GM20000 (cell line): ENCODE data around the gene MTF1.

Experiments
- DNase-seq: peaks from one replicate; pipeline ENCODE4 v3.0.0; 2012; ENCODE audit warnings: low spot score
- TF ChIP-seq, protein P1 (sequence below): IDR thresholded peaks from 2 replicates; pipeline ENCODE4 v1.5.1; 2012; ENCODE audit warnings: mild to moderate bottlenecking, control low read depth; ENCODE audit errors: extremely low read depth, missing control alignments

MTF1 gene

DNA sequence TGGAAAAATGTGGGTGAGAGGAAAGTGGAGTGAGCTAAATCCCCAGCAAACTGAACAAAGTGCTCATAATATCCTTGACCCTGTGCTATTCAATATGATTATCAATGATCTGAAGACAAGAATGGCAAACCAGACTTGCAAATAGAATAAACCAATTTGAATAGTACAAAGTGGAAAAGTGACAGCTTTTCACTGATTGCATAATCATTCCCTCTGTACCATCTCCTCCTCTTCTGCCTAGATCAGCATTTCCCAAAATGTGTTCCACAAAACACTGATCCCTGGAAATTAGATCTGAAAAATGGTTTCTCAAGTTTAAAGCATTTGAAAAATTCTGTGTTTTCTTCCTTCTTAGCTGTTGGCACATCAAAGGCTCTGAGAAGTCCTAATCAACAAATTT lies 8.1 kb downstream of the MTF1 start:
- DNase-seq = no peak
- TF ChIP-seq, protein P1, sequence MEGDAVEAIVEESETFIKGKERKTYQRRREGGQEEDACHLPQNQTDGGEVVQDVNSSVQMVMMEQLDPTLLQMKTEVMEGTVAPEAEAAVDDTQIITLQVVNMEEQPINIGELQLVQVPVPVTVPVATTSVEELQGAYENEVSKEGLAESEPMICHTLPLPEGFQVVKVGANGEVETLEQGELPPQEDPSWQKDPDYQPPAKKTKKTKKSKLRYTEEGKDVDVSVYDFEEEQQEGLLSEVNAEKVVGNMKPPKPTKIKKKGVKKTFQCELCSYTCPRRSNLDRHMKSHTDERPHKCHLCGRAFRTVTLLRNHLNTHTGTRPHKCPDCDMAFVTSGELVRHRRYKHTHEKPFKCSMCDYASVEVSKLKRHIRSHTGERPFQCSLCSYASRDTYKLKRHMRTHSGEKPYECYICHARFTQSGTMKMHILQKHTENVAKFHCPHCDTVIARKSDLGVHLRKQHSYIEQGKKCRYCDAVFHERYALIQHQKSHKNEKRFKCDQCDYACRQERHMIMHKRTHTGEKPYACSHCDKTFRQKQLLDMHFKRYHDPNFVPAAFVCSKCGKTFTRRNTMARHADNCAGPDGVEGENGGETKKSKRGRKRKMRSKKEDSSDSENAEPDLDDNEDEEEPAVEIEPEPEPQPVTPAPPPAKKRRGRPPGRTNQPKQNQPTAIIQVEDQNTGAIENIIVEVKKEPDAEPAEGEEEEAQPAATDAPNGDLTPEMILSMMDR = no peak

DNA sequence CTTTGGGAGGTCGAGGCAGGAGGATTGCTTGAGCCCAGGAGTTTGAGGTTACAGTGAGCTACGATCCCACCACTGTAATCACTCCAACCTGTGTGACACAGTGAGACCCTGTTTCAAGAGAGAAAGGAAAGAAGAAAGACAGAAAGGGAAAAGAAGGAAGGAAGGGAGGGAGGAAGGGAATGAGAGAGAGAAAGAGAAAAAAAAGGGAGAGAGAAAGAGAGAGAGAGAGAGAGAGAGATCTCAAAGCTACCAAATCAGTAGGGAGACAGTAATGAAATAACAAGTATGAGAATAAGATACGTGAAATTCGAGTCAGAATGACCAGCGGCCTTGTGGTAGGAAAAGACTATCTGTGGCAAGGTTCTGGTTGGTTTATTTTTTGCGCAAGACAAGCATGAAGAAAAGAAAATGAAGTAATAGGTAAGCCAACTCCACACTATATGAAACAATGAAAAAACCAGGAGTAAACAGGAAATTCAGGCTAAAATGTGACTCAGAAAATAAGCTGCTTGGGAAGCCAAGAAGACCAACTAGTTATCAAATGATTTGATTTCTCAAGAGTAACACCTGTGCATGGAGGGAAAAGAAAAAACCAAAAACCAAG lies 8.9 kb downstream of the MTF1 start:
- TF ChIP-seq, protein P1 = no peak
- no peak for DNase-seq

DNA sequence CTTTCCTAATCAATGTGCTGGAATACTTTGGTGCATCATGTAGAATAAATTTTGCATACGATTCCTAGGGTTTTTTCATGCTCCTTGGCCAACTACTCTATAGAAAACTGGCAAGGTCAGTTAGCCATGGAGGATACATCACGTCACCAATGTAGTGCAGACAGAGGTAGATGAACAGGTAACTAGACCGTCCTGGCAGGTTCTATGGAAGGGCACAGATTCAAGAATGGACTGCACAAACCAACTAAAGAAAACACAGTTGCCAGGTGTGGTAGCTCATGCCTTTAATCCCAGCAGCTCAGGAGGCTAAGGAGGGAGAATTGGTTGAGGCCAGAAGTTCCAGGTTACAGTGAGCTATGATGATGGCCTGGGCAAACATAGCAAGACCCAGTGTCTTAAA lies 9.9 kb downstream of the MTF1 start:
- DNase-seq = no peak

DNA sequence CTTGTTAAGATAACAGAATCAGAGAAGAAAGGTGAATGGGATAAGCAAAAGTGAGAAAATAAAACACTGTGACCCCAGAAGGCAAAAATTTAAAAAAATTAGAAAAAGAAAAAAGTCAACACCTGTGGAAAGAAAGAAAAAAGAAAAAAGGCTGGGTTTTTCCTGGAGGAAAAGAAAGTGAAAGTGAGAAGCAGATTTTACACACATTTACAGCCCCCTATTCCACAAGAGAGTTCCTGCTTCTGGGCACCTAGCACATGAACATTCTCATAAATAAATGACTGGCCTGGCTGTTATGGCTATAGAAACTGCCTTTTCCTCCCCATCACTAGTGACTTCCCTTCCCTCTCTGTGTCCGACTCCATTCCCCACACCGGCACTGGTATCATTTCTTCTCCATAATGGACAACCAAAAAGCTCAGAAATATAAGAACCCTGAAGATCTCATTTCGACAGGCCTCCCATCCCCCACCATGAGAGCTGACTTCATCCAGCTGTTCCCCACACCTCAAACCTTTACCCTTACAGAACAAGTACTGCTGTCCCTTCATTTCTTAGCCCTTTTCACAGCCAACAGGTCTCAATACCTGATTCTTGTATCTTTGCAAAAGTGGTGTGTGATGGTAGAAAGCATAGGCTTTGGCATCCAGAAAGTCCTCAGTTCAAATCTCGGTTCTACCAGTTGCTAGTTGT lies 12.6 kb downstream of the MTF1 start:
- DNase-seq = no peak
- TF ChIP-seq, protein P1 = no peak

More for the DNA sequence above, 9.9 kb downstream of the MTF1 start:
- TF ChIP-seq, protein P1 = no peak

DNA sequence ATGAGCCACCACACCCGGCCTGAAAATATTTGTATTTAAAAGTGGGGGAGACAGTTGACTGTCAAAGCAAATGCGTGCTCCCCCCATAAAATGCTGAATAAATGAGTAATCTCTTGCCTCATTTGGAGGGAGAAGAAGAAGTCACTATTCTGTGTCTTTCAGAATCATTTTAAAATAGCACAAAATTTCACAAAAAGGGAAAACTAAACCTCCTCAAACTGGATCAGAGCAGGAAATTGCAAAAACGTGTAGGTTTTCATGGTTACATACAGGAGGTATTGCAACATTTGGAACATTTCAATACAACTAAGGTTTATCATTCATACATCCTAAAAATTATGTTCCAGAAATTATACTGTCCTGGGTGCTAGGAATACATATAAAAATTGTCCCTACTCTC lies 13.6 kb downstream of the MTF1 start:
- TF ChIP-seq, protein P1 = no peak
- no peak for DNase-seq

DNA sequence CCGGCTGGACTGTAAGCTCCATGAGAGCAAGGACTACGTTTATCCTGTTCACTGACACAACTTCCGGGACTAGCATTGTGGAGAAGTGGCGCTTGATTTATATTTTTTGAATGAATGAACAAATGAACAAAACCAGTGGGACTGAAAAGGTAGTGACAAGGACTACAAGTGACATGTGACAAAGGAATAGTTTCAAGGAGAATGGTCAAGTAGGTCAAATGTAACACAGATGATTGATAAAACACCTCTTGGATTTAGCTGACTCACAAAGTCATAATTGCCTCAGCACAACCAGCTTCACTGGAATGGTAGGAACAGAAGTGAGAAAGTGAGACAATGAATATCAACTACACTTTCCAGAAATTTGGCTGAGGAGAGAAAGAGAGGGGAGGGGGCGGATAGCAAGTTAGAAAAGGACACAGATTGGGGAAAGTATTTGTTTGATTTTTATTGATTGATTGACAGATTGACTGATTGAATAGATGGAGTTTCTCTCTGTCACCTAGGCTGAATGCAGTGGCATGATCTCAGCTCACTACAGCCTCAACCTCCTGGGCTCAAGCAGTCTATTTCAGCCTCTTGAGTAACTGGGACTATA lies 14.2 kb downstream of the MTF1 start:
- TF ChIP-seq, protein P1 = no peak
- no peak for DNase-seq

DNA sequence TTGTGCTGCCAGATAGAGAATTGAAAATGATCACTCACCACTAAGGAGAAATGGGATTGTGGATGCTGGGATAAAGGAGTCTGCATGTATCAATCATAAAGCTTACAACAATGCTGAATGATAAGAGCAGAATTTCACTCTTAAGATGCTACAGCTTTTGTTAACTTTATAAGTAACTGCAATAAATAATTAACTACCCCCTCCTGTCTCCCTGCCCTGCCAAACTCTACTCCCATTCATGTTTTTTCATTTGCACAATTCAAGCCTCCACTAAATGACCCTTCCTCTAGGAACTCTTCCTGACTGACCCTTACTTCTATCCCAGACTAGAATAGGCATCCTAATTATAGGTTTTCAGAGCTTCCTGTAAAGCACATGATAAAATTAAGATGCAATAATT lies 14.9 kb downstream of the MTF1 start:
- TF ChIP-seq, protein P1 = no peak
- DNase-seq = no peak
